Measurements from ENCODE around the gene INKA2. TPM values are rescaled to one million over a fixed set of nuclear protein-coding genes. Genes with fewer than 3 reads are reported as not detected.

The INKA2 gene
- polyA plus RNA-seq, 3 donors = 1.8 to 6.6 (median 2.0) TPM

GRCh38 chr1:111746614-111746999 lies 7.4 kb upstream of the INKA2 start:
- WGBS (ENCODE audit: insufficient coverage) = 100% methylated on average over 1 of the region's 2 CpGs
- H3K36me3 ChIP-seq (replicated peaks in 1 of 2; ENCODE audit: control insufficient read depth in 1 of 2, insufficient read depth in 2 of 2, low read length in 2 of 2) = no peaks in the 10 kb centered on the region
- intact Hi-C loops (cut with micrococcal nuclease) = loop anchor here in 1 of 2 donors (2.0 to 10.0 kb wide), 2 partner anchors 30 to 262 kb away; no protein-coding TSS in a partner anchor
- peaks cover 5% of the 10 kb centered on the region for H3K4me1 Mint-ChIP-seq
- no peaks in the 10 kb centered on the region for H3K36me3 Mint-ChIP-seq
- no peaks in the 10 kb centered on the region for H4K20me1 ChIP-seq (ENCODE audit: insufficient read depth, low read length)
- H2AFZ ChIP-seq (ENCODE audit: insufficient read depth, low read depth, low read length, poor library complexity, severe bottlenecking) = no peak overlapping the region
- peaks cover 0 to 2% (median 0%) of the 10 kb centered on the region in 7 donors for H3K9me3 Mint-ChIP-seq
- no peak overlapping the region for H3K4me3 ChIP-seq (replicated peaks in 1 of 3; ENCODE audit: low read depth in 2 of 3, low read length in 3 of 3)
- H3K27me3 ChIP-seq (ENCODE audit: control insufficient read depth in 2 of 2, insufficient read depth in 2 of 2, low read length in 2 of 2) = peaks cover 12 to 20% of the 10 kb centered on the region in 2 donors
- H3K4me2 ChIP-seq (replicated peaks; ENCODE audit: extremely low read depth, low read length, poor library complexity, severe bottlenecking) = no peak overlapping the region
- DNase-seq = no peak
- no peak overlapping the region for H3K27ac Mint-ChIP-seq
- H3K27ac ChIP-seq (ENCODE audit: low read depth in 1 of 2, low read length in 2 of 2) = no peak overlapping the region
- no peak overlapping the region for H3K4me3 Mint-ChIP-seq
- no peaks in the 10 kb centered on the region for H3K9me3 ChIP-seq (replicated peaks in 1 of 2; ENCODE audit: control insufficient read depth in 1 of 2, insufficient read depth in 1 of 2, low read length in 2 of 2)
- H3K9ac ChIP-seq (ENCODE audit: insufficient read depth, low read length, poor library complexity, severe bottlenecking) = no peak overlapping the region
- TF ChIP-seq, protein P1, sequence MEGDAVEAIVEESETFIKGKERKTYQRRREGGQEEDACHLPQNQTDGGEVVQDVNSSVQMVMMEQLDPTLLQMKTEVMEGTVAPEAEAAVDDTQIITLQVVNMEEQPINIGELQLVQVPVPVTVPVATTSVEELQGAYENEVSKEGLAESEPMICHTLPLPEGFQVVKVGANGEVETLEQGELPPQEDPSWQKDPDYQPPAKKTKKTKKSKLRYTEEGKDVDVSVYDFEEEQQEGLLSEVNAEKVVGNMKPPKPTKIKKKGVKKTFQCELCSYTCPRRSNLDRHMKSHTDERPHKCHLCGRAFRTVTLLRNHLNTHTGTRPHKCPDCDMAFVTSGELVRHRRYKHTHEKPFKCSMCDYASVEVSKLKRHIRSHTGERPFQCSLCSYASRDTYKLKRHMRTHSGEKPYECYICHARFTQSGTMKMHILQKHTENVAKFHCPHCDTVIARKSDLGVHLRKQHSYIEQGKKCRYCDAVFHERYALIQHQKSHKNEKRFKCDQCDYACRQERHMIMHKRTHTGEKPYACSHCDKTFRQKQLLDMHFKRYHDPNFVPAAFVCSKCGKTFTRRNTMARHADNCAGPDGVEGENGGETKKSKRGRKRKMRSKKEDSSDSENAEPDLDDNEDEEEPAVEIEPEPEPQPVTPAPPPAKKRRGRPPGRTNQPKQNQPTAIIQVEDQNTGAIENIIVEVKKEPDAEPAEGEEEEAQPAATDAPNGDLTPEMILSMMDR (IDR thresholded peaks at IDR 0.05) = no peak
- H3K79me2 ChIP-seq (ENCODE audit: insufficient read depth, low read length) = no peaks in the 10 kb centered on the region
- H3K27me3 Mint-ChIP-seq (ENCODE audit: low read depth in 3 of 3) = peaks cover 20 to 21% (median 21%) of the 10 kb centered on the region in 3 donors
- peaks cover under 1 to 2% of the 10 kb centered on the region in 2 donors for H3K4me1 ChIP-seq (ENCODE audit: control insufficient read depth in 1 of 2, insufficient read depth in 2 of 2, low read length in 2 of 2)

DNA sequence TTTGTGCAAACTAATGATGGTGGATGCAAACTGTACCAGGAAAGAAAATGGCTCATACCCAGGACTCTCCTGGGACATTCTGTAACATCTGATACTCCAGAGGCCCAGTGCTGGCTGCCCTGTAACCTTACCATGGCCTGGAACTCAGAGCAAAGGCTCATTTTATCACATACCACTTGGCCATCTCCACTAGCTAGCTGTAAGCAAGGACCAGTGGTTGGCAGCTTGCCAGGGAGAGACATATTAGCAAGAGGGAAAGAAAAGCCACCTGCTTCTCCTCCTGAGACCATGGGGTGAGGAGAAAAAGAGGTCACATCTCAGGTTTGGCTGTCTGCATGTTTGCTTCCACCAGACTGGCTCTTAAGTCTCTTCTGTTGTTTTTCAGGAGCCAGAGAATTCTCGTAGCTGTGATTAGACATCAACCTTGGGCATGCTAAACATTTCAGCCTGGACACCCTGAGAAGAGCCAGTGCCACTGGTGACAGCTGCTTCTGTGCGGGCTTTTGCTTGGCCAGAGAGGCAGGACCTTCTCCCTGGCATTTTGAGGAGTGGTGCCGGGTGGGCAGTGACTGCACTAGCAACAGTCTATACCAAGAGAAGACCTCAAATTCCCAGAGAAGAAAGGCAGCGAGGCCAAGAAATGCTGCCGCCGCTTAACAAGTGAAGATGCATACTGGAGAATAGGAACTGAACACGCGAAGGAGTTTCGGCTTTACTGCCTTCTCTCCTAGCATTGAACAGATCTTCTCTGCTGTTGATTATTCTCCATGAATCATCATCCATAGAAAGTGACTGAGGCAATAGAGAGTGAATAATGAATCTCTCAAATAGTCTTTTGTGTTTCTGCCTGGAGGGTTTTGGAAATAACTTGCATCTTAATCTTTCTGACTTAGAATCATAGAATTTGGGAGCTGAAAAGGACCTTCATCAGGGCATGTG lies 6.7 kb upstream of the INKA2 start:
- intact Hi-C loops (cut with micrococcal nuclease) = loop anchor here in 1 of 2 donors (2.0 to 10.0 kb wide), 2 partner anchors 29 to 261 kb away; no protein-coding TSS in a partner anchor
- peaks cover under 1 to 6% (median 2%) of the 10 kb centered on the region in 7 donors for H3K9me3 Mint-ChIP-seq
- no peak overlapping the region for H3K4me3 ChIP-seq (replicated peaks in 1 of 3; ENCODE audit: low read depth in 2 of 3, low read length in 3 of 3)
- WGBS (ENCODE audit: insufficient coverage) = 100% methylated on average over 3 of the region's 9 CpGs
- H3K4me2 ChIP-seq (replicated peaks; ENCODE audit: extremely low read depth, low read length, poor library complexity, severe bottlenecking) = no peak overlapping the region
- H3K4me1 Mint-ChIP-seq = peaks cover 5% of the 10 kb centered on the region
- peaks cover 26 to 28% (median 28%) of the 10 kb centered on the region in 3 donors for H3K27me3 Mint-ChIP-seq (ENCODE audit: low read depth in 3 of 3)
- H3K36me3 Mint-ChIP-seq = peaks cover under 1 to 1% of the 10 kb centered on the region in 2 donors
- no peaks in the 10 kb centered on the region for H4K20me1 ChIP-seq (ENCODE audit: insufficient read depth, low read length)
- no peaks in the 10 kb centered on the region for H3K79me2 ChIP-seq (ENCODE audit: insufficient read depth, low read length)
- no peak overlapping the region for H3K27ac ChIP-seq (ENCODE audit: low read depth in 1 of 2, low read length in 2 of 2)
- H3K36me3 ChIP-seq (replicated peaks in 1 of 2; ENCODE audit: control insufficient read depth in 1 of 2, insufficient read depth in 2 of 2, low read length in 2 of 2) = no peaks in the 10 kb centered on the region
- H3K9ac ChIP-seq (ENCODE audit: insufficient read depth, low read length, poor library complexity, severe bottlenecking) = no peak overlapping the region
- no peak overlapping the region for H2AFZ ChIP-seq (ENCODE audit: insufficient read depth, low read depth, low read length, poor library complexity, severe bottlenecking)
- H3K27me3 ChIP-seq (ENCODE audit: control insufficient read depth in 2 of 2, insufficient read depth in 2 of 2, low read length in 2 of 2) = peaks cover 19 to 26% of the 10 kb centered on the region in 2 donors
- no peak overlapping the region for H3K27ac Mint-ChIP-seq
- no peaks in the 10 kb centered on the region for H3K4me1 ChIP-seq (ENCODE audit: control insufficient read depth in 1 of 2, insufficient read depth in 2 of 2, low read length in 2 of 2)
- peaks cover 0 to 3% of the 10 kb centered on the region in 2 donors for H3K9me3 ChIP-seq (replicated peaks in 1 of 2; ENCODE audit: control insufficient read depth in 1 of 2, insufficient read depth in 1 of 2, low read length in 2 of 2)
- TF ChIP-seq, protein P1 (IDR thresholded peaks at IDR 0.05) = no peak
- DNase-seq = no peak
- no peak overlapping the region for H3K4me3 Mint-ChIP-seq

All from CD14-positive monocyte (primary cell).